Spinal cord (tissue), 10 donors: ENCODE measurements around the gene KRT7. TPM values are rescaled to one million over a fixed set of nuclear protein-coding genes. Genes with fewer than 3 reads are reported as not detected.

Experiments used
- DNase-seq, 6 donors: peaks; one replicate each; pipeline versions ENCODE4 v3.0.0 to v3.0.0-alpha.2; 2013 to 2015; ENCODE audit warnings: low spot score in 6 of 6, low read depth in 4 of 6
- H3K27ac ChIP-seq: one replicate; pipeline ENCODE4 v1.5.1; 2013; ENCODE audit warnings: low read depth, low read length, control low read depth
- H3K27me3 ChIP-seq: one replicate; pipeline ENCODE4 v1.6.1; 2013; ENCODE audit warnings: low read length; ENCODE audit not compliant: control insufficient read depth, insufficient read depth
- H3K36me3 ChIP-seq: one replicate; pipeline ENCODE4 v1.6.1; 2013; ENCODE audit warnings: low read length; ENCODE audit not compliant: control insufficient read depth, insufficient read depth
- H3K4me1 ChIP-seq: one replicate; pipeline ENCODE4 v1.6.1; 2013; ENCODE audit warnings: low read length; ENCODE audit not compliant: control insufficient read depth, insufficient read depth
- H3K4me3 ChIP-seq: one replicate; pipeline ENCODE4 v1.5.1; 2013; ENCODE audit warnings: low read depth, low read length, control low read depth
- H3K9me3 ChIP-seq: one replicate; pipeline ENCODE4 v1.6.1; 2013; ENCODE audit warnings: low read length; ENCODE audit not compliant: control insufficient read depth, insufficient read depth
- WGBS: methylation state at CpG from one replicate; pipeline ENCODE4 v1.1.5; 2013; ENCODE audit warnings: missing lambda C conversion rate; ENCODE audit not compliant: insufficient coverage; 5-methylcytosine and 5-hydroxymethylcytosine counted together
- long read RNA-seq, 4 donors: transcript quantifications; one replicate each; lab custom pipeline, GENCODE V29; 2026
- polyA plus RNA-seq, 2 donors: library from polyadenylated mRNA; unstranded; fragments of 120-200 nt; gene quantifications; one replicate each; pipeline ENCODE4 v1.2.1, GENCODE V29; 2013; ENCODE audit not compliant: insufficient read length in 2 of 2
- total RNA-seq, 2 donors: library from RNA; depleted of rRNA in 1 of 2; stranded (reverse); fragments of 120-200 nt in 1 of 2; fragments of >200 nt in 1 of 2; gene quantifications; one replicate each; pipeline versions ENCODE4 v1.2.3 to v1.2.4, GENCODE V29; 2013 to 2014
- donor health status: healthy.

Gene KRT7
- total RNA-seq (under 1 TPM in 1 of 2 donors, not detected in 1; 0.33 TPM), polyA plus RNA-seq (1 to 10 TPM in 1 of 2 donors, under 1 TPM in 1; 0.63 to 1.2 TPM)
- long read RNA-seq, donor 1, result 0 reads
- long read RNA-seq, donor 2, result 0 reads
- long read RNA-seq, donor 3, result 0 reads
- long read RNA-seq, donor 4, transcript KRT7-201 (9 exons, 1,754 nt), result major isoform, 7 of 7 reads
- long read RNA-seq, donor 4, partial matches to known transcripts, result 0 of 7 reads
- long read RNA-seq, donor 4, other reads (novel, unspliced or antisense), result 0 of 7 reads

DNA sequence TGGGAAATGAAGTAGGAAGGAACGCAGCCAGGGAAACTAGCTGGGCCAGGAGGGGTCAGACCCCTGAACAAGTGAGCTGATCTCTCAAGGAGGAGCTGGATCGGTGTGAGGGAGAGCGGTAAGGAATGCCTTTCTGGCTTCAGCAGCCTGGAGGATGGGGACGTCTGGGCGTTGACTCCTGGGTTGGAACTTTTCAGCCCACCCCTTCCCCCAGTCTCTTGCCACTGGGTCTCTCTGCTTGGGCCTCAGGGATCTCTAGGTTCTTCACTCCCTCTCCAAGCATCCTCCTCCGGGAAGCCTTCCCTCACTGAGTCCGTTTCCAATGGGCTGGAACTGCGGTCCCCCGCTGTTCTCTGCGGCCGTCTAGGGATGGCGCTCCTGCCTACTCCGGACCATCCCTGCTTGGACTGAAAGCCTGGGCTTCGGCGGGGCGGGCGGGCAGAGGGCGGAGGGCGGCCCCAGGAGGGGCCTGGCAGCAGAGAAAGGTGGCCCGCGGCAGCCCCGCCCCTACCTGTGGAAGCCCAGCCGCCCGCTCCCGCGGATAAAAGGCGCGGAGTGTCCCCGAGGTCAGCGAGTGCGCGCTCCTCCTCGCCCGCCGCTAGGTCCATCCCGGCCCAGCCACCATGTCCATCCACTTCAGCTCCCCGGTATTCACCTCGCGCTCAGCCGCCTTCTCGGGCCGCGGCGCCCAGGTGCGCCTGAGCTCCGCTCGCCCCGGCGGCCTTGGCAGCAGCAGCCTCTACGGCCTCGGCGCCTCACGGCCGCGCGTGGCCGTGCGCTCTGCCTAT, at the start of gene KRT7:
TSS of gene KRT7 (plus strand) at position 570 of the 788 bp plus-strand sequence. CDS start at position 624, 54 bp downstream.
- Histone ChIP-seq H3K9me3 (no peaks in the 10 kb centered on the region), H3K4me1 (peaks cover 16% of the 10 kb centered on the region), H3K4me3 (no peak within 1 kb of the TSS), H3K27ac (no peak within 1 kb of the TSS), H3K36me3 (no peaks in the 10 kb centered on the region), H3K27me3 (peaks cover 46% of the 10 kb centered on the region)
- 1% methylated on average over 58 of the region's 58 CpGs for WGBS
- no peak for DNase-seq

DNA sequence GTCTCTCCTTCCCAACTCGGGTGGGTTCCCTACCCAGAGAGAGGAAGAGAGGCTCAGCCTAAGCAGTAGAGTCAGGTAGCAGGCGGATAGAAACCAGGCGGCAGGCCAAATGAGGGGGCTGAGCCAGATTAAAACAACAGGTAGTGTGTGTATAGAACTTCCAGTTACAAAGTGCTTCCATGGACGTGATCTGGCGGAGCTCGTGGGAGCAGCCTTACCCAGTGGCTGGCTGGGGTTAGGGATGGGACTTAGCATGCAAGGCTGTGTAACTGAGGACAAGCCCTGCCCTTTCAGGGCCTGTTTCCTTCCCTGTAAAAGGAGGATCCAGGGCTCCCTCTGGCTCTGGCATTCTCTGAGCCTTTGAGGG, 49.5 kb upstream of the KRT7 start:
- Histone ChIP-seq H3K27ac (no peak overlapping the region), H3K4me1 (peaks cover 43% of the 10 kb centered on the region), H3K4me3 (no peak overlapping the region), H3K36me3 (no peaks in the 10 kb centered on the region), H3K9me3 (no peaks in the 10 kb centered on the region), H3K27me3 (no peaks in the 10 kb centered on the region)
- WGBS, result 53% methylated on average over 5 of the region's 6 CpGs
- DNase-seq, result peak in 1 of 6 donors; percentile 27

DNA sequence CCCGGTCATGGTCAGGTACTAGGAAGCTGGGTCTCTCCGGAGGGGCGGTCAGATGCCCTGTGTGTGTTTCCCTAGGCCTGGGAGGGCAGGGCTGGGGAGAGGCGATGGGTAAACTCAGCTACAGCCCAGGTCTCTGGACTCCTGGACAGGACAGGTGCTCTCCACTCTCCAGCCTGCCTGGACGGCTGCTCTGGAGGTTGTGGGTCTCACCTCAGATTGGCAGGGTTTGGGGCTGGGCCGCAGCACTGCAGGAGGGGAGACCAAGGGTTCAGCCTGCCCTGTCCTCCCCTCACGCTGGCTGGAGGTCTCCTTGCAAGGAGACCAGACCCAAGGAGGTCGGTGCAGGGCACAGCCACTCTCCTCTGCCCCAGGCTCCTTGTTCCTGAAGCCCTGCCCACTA, 49.1 kb upstream of the KRT7 start:
- Histone ChIP-seq H3K4me1 (peaks cover 43% of the 10 kb centered on the region), H3K27me3 (no peaks in the 10 kb centered on the region), H3K27ac (no peak overlapping the region), H3K36me3 (no peaks in the 10 kb centered on the region), H3K9me3 (no peaks in the 10 kb centered on the region), H3K4me3 (no peak overlapping the region)
- no peak for DNase-seq
- 77% methylated on average over 8 of the region's 8 CpGs for WGBS

DNA sequence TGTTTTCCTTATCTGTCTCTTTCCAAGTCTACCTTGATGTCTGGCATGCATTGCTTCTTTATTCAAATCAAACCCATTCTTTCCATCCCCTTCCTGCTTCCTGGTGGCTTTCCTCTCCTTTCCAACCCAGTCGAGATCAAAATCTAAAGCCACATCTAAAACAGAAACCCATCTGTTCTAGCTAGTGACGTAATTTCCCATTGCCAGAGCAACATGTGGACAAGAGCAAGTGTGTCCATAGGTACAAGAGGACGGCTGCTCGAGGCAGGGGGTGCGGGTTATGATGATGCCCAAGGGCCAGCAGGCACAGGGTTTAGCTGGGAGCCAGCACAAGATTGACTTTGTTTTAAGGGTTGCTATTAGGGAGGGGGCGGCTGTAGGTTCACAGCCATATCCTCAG, 48.2 kb upstream of the KRT7 start:
- H3K4me1 ChIP-seq, result peaks cover 35% of the 10 kb centered on the region
- H3K9me3 ChIP-seq, result no peaks in the 10 kb centered on the region
- no peak overlapping the region for H3K4me3 ChIP-seq
- DNase-seq, result no peak
- H3K27me3 ChIP-seq, result no peaks in the 10 kb centered on the region
- 75% methylated on average over 5 of the region's 6 CpGs for WGBS
- no peaks in the 10 kb centered on the region for H3K36me3 ChIP-seq
- no peak overlapping the region for H3K27ac ChIP-seq

DNA sequence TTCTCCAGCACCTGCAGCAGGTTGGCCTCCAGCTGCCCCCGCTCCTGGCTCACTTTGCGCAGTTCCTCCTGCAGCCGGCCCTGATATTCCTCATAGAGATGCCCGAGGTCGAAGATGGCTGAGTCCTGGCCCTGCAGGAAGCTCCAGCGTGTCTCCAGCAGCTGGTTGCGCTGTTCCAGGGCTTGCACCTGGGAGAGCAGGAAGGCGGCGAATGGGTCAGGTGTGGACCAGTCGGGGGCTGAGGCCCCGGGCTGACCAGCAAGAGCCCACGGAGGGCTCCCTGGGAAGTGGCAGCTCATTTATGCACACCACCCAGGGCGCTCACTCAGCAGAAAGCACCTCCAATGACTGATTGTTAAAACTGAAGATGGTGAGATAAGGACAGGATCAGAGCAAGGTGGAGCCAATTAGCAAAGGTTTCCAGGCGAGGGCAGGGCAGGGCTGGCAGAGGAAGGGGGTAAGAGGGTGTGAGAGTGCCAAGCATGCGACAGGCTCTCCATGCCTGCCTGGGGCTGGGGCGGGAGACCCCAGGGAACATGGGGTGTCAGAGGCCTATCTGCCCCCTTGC, 47.6 kb upstream of the KRT7 start:
- Histone ChIP-seq H3K4me3 (no peak overlapping the region), H3K27me3 (no peaks in the 10 kb centered on the region), H3K27ac (no peak overlapping the region), H3K4me1 (peaks cover 35% of the 10 kb centered on the region), H3K9me3 (no peaks in the 10 kb centered on the region), H3K36me3 (no peaks in the 10 kb centered on the region)
- 83% methylated on average over 15 of the region's 16 CpGs for WGBS
- no peak for DNase-seq

DNA sequence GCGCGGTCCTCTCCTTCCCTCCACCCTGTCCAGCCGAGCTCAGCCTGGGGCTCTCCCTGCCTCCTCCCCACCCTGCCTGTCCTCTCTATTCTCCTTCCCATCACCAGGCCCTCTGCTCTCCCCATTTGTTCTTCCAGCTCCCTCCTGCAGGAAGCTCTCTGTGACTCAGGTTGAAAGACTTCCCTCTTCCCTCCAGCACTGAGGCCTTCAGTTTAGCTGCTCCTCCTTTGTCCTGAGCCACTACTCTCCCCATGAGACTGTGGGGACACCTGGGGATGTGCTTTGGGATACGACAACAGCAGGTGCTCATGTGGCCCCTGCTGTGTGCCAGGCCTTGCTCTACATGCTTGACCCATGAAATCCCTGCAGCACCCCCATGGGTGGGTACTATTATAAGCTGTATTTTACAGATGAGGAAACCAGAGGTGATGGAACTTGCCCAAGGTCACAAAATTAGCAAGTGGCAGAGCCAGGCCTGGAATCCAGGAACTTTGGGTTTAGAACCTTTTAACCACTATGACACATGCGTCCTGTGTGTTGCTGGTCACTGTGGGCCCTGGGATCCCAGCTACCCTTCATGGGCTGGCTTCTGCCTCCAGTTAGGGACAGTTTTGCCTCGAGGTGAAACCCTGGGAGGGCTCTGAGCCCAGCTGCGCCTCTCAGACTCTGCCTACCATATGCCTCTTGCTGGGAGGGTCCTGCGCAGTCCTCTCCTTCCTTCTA, 46.8 kb upstream of the KRT7 start:
- no peak for DNase-seq
- Histone ChIP-seq H3K36me3 (no peaks in the 10 kb centered on the region), H3K27me3 (no peaks in the 10 kb centered on the region), H3K4me1 (peaks cover 40% of the 10 kb centered on the region), H3K4me3 (no peak overlapping the region), H3K9me3 (no peaks in the 10 kb centered on the region), H3K27ac (no peak overlapping the region)
- WGBS, result 87% methylated on average over 8 of the region's 8 CpGs

DNA sequence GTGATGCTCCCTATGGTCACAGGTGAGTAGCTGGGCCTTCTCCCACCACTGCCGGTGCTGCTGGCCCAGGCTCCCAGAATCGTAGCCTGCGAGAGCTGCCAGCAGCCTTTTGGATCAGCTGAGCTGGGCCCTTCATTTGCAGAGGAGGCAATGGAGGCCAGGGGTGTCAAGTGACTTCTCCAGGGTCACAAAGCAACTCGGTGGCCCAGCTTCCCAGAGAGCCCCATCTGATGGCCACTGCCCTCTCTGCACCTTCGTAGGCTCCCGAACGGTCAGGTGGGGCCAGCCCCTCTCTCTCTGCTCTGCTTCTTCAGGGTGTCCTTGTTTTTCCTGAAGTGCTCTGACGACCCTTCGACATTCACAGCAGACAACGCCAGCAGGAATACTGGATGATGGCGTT, 45.8 kb upstream of the KRT7 start:
- H3K27ac ChIP-seq, result no peak overlapping the region
- peaks cover 40% of the 10 kb centered on the region for H3K4me1 ChIP-seq
- H3K27me3 ChIP-seq, result no peaks in the 10 kb centered on the region
- H3K36me3 ChIP-seq, result no peaks in the 10 kb centered on the region
- no peaks in the 10 kb centered on the region for H3K9me3 ChIP-seq
- 78% methylated on average over 11 of the region's 11 CpGs for WGBS
- no peak overlapping the region for H3K4me3 ChIP-seq
- DNase-seq, result no peak

DNA sequence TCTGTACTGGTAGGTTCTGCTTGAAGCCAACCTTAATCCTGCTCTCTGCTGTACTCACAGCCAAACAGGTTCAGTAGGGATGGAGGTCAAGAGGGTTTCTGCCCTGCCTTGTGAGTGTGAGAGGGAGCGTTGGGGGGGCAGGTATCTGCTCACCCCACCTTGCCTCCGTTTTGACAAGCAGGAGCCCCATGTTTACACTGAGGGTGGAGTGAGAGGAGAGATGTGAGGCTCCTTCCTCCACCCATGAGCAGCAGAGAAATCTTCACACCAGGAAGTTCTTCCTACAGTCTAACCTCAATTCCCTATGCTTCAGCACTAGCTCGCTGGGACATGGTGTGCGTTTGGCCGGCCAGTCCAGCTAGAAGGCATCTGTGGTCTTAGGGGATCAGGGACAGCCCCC, 45.4 kb upstream of the KRT7 start:
- no peak for DNase-seq
- H3K27me3 ChIP-seq, result no peaks in the 10 kb centered on the region
- peaks cover 40% of the 10 kb centered on the region for H3K4me1 ChIP-seq
- H3K9me3 ChIP-seq, result no peaks in the 10 kb centered on the region
- H3K27ac ChIP-seq, result no peak overlapping the region
- no peak overlapping the region for H3K4me3 ChIP-seq
- no peaks in the 10 kb centered on the region for H3K36me3 ChIP-seq
- WGBS, result 100% methylated on average over 3 of the region's 5 CpGs

DNA sequence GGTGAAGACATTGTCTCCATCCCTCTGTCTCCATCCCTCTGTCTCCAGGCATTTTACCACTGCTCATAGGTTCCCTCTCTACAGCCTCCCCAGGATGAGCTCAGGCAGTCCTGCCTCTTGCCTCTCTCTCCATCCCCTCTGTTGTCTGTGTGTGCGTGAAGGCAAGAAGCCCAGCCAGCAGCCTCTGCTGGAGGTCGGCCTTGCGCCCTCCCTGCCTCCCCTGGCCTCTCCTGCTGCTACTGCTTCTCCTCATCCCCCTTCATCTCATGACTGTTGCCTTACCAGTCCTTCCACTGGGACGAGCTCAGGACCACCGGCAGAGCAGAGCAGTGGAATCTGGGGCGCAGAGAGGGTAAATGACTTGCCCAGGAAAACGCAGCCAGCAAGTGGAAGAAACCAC, 44.4 kb upstream of the KRT7 start:
- no peak for DNase-seq
- Histone ChIP-seq H3K36me3 (no peaks in the 10 kb centered on the region), H3K27ac (no peak overlapping the region), H3K9me3 (no peaks in the 10 kb centered on the region), H3K4me1 (peaks cover 40% of the 10 kb centered on the region), H3K4me3 (no peak overlapping the region), H3K27me3 (no peaks in the 10 kb centered on the region)
- WGBS, result 87% methylated on average over 7 of the region's 7 CpGs
